Cerebellar cortex (tissue), 1 donor: Measurements from ENCODE around the gene SPAM1.
"Not testable (repeated sequence)": the region's sequence is repeated elsewhere in the genome, so short reads cannot be mapped to it uniquely, and the experiment has no call there.

Experiments used
- DNase-seq: peaks from one replicate; pipeline ENCODE4 v3.0.0-alpha.2; 2015; ENCODE audit warnings: low spot score

SPAM1 gene

DNA sequence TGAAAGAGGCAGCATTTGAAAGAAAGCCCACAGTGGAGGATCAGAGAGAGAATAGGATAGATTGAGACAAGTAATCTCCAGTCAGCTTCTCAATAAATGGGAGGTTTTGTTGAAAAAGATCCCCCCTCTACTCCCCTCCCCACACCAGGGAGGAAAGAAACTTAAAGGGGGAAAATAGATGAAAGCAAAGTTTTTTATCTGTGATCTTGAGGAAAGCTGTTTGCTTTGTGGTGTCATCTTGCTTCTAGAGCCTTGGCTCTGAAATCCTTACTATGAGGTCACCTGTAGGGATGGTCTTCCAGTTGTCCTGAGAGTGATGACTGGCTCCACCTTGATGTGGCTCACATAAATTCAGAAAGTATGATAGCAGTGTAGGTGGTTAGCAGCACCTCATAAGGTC, at the start of gene SPAM1:
Gene SPAM1, plus strand, starts transcription at position 301 of the 400 bp plus-strand sequence. CDS start 28,330 bp downstream, outside the sequence.
- no peak for DNase-seq

- no peak for DNase-seq
Measured at GRCh38 chr7:123876557-123877256, 48.3 kb upstream of the SPAM1 start.

DNA sequence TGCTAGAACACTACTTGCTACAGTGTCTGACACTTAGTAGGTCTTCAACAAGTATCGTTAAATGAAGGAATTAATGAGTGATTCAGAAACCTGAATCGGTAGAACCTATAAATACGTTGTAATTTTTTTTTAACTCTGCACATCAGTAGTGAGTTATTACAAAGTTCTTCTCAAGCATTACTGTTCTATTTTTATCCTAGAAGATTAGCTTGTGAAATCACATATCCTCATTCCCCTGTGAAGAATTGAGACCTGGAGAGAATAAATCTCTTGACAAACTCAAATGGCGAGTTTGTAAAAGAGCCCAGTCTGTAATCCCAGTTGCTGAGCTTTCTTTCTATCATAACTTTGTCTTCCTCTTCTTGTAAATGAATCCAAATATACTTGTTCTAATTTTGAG, 45.4 kb upstream of the SPAM1 start:
- DNase-seq, result no peak

- no peak for DNase-seq
Measured at GRCh38 chr7:123881300-123881699, 43.7 kb upstream of the SPAM1 start.

DNA sequence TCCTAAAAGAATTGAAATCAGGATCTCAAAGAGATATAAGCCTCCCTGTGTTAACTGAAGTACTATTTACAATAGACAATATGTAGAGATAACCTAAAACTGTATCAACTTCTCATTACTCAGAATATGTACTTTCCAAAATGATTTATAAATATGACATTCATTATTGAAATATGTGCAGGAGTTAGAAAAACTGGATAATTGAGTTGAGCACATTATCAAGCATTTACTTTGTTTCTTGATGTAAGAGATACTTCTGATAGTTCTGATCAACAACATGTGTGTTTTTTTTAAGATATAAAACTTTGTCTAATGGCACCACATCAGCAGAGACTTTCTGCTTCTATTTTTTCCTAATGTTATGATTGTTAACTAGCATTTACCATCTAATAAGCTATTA, 41.9 kb upstream of the SPAM1 start:
- no peak for DNase-seq

DNA sequence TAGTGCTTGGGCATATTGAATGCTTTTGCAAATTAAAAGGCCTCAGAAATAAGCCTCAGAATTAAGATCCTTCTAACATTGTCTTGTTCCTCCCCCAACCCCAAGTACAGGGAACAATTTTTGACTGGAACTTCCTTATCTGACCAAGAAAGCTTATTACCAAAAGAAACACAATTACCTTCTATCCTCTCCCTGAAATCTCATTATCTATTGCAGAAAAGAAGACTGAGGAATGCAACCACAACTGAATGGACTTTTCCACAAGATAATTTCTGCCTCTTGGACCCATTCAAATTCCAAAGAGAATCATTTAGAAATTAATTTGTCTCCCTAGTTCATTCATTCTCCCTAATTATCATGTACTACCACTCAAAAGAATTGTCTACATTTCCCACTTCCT, 36.8 kb upstream of the SPAM1 start:
- DNase-seq, result no peak

DNA sequence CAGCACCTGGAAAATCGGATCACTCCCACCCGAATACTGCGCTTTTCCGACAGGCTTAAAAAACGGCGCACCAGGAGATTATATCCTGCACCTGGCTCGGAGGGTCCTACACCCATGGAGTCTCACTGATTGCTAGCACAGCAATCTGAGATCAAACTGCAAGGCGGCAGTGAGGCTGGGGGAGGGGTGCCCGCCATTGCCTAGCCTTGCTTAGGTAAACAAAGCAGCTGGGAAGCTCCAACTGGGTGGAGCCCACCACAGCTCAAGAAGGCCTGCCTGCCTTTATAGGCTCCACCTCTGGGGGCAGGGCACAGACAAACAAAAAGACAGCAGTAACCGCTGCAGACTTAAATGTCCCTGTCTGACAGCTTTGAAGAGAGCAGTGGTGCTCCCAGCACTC, 30.3 kb upstream of the SPAM1 start:
- DNase-seq, result not testable (repeated sequence)

DNA sequence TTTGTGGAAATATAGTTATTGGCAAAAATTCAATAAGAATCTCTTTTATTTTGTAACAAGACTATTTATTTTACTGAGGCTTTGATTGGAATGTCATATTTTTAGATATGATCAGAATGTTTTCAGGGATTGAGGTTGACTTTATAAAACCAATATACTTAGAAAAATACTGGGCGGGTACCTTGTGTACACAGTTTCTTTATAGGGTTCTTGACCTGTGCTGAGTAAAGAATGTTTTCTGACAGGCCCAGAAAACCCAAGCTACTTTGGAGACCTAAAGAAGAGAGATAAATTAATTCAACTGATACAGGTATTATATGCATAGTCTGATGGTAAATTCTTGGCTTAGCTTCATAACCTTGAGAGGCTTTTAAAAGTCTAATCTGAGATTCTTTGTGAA, 23.9 kb upstream of the SPAM1 start:
- DNase-seq, result no peak

DNA sequence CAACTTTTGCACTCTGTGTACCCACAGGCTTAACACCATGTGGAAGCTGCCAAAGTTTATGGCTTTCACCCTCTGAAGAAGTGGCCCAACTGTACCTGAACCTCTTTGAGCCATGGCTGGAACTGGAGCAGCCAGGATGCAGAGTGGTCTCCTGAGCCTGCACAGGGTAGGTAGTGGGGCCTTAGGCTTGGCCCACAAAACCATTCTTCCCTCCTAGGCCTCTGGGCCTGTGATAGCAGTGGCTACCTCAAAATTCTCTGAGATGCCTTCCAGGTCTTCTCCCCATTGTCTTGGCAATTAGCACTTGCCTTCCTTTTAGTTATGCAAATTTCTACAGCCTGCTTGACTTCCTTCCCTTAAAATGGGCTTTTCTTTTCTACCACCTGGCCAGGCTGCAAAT, 19.3 kb upstream of the SPAM1 start:
- DNase-seq, result no peak

- DNase-seq, result peak; percentile 23
Measured at GRCh38 chr7:123916240-123916724, 8.8 kb upstream of the SPAM1 start.

DNA sequence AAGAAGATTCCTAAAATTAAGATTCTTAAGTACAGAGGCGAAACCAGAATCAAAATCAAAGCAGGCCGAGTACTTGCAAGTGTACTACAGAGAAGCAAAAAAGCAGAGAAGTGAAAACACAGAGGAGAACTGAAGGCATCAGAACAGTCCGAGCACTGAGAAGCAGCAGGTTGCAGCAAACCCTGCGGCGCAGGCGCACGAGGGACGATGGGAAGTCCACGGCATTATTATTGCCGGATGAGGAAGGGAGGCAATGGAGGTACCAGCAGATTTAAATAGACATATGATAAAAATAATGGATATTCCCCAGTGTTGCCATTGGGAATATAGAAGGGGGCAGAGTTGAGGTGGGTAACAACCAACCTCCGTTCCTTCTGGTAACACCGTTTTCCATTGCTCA, 7.2 kb upstream of the SPAM1 start:
- DNase-seq, result no peak

DNA sequence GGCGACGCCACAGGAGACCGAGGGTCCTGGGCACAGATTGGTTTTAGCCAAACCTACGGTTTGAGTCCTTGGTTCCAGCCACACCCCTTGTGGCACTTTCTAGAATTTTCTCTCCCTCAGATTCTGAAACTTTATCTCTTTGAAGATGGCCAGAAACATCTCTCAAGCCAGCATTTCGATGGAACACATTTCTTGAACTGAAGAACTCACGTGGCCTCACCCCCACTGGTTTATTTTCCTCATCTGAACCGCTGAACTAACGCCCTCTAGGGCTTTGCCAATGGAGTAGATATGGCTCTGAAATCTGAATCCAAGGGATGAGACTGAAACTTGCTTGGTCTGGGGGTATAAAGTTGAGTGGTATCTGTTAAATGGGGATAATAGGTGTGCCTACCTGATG, 6.7 kb upstream of the SPAM1 start:
- no peak for DNase-seq

DNA sequence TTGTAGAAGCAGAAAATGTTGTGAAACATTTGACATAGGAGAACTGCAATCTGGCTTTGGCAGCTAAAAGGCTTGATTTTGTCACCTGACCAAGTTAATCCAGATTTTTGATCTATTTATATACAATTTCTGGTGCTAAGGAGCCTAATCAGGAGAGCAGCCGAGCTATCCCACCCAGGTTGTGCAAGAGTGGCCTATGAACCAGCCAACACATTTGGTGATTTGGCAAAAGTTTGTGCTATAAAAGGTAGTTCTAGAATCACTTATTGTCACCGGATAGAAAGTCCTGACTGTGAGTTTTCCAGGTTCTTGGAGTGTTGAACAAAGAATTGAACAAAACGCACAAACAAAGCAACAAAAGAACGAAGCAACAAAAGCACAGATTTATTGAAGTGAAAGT, 1.4 kb upstream of the SPAM1 start:
- DNase-seq, result no peak

GRCh38 chr7:123929107-123929506, 4.1 kb downstream of the SPAM1 start:
- DNase-seq, result no peak

- no peak for DNase-seq
Measured at GRCh38 chr7:123929655-123930054, 4.6 kb downstream of the SPAM1 start.

GRCh38 chr7:123935436-123936381, 10.7 kb downstream of the SPAM1 start:
- DNase-seq, result no peak

DNA sequence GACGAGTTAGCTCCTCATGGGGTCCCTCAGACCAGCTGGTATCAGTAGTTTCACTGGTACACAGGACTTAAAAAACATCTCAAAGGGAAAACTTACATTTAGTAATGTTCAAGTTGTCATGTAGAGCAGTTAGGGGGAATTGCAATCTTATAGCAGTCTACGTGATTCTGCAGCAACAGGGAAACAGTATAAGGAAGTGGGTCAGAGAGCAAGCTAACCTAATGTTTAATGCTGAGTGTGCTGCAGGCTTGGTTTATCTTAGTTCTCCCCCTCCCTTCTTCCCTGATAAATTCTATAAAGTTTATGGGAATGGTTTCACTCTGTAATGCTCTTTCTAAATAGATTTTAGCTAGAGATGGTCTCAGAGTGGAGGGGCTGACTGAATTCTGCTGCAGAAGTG, 11.3 kb downstream of the SPAM1 start:
- no peak for DNase-seq

DNA sequence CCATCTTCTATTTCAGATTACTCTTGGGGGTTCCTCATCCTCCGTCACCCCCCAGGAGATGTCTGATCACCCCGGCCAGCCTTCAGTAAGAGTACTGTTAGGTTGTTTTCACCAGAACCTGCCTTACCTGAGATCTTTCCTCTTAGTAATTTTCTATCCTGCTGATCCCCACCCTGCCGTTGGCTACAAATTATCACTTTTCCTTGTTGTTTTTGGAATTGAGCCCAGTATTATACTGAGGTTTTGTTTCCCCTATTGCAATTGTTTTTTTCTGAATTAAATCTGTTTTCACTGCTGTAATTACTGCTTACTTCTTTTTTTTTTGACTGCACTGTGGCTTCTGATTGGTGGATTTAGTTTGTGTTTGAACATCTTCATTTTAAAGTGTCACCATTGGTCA, 14.7 kb downstream of the SPAM1 start:
- DNase-seq, result no peak

GRCh38 chr7:123941391-123942180, 16.5 kb downstream of the SPAM1 start:
- DNase-seq, result no peak

GRCh38 chr7:123944395-123944794, 19.4 kb downstream of the SPAM1 start:
- DNase-seq, result no peak

DNA sequence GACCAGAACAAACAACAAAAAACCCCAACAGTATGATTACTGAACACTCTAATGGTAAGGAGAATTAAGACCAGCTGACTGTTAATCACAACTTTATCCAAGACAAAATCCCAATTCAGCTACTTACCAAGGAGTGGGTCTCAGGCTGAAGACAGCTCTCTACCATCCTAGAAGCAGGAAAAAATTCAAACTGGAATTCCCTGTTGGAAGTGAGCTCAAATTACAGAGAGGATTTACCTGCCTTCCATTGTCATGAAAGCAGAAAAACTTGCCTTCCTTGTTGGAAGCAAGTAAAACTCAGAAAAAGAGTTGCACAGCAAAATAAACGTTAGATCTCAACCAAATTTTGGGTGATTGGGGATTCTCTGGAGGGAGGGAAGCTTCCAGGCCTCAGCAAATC, 20.9 kb downstream of the SPAM1 start:
- DNase-seq, result no peak

DNA sequence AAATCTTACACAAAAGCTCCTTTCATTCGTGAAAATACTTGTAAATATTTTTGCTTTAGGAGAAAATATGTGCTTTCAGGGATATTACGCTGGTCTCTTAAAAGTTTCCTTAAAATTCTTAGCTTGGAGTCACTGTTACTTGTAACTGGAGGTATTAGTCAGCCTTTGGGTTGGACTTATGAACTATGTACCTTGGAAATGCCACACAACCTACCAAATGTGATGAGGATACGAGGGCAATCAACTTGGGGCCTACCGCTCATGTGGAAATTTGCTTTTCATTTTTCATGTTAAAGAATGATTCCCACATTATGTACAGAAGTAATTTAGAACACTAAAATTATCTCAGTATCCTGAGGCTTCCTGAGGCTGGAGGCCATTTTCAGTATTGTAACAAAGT, 23.1 kb downstream of the SPAM1 start:
- no peak for DNase-seq
